K562 (cell line): Measurements from ENCODE around the gene CACTIN. TPM values are rescaled to one million over a fixed set of nuclear protein-coding genes. Genes with fewer than 3 reads are reported as not detected.

Source experiments
- ATAC-seq: fragments of 200-7000 bp; cut with Tn5 transposase; 3 replicates; pipeline ENCODE4 v1.9.1; 2020; ENCODE audit warnings: moderate library complexity
- BruUV-seq: library from RNA; stranded (reverse); fragments of 400-500 nt; replicated peaks from 2 replicates; lab custom pipeline; 2021; lab: Mats Ljungman, UMichigan
- CTCF ChIA-PET: fragments of 300-600 bp; formaldehyde crosslinking; extraction: SDS; loops from one replicate; lab custom pipeline; 2021; ENCODE audit warnings: low intra/inter-chr PET ratio; lab: Yijun Ruan, JAX
- POLR2A ChIA-PET: fragments of 300-600, 350-650 bp; sonication (Branson Sonifier 250); formaldehyde crosslinking; extraction: SDS; loops from one replicate; lab custom pipeline; 2021; ENCODE audit warnings: antibody characterized with exemption, inconsistent platforms; lab: Yijun Ruan, JAX
- DNase-seq, 4 experiments: peaks; one replicate each; pipeline versions ENCODE4 v3.0.0 to v3.0.0-alpha.2; 2011 to 2018; ENCODE audit warnings: low spot score in 3 of 4, mixed read lengths in 3 of 4; ENCODE audit errors: extremely low read depth in 1 of 4
- FAIRE-seq: peaks from 2 replicates; lab custom pipeline; 2011; peaks lifted over from hg19 to GRCh38; lab: Jason Lieb, UNC
- H2AFZ ChIP-seq: 2 replicates; pipeline ENCODE4 v1.6.0; 2011; ENCODE audit warnings: low read depth, low read length, control low read depth, inconsistent platforms
- H3K27ac ChIP-seq: fragments of 200-600 bp; 3 replicates; pipeline ENCODE4 v1.8.0; 2011; ENCODE audit warnings: low read depth, mild to moderate bottlenecking, control low read depth, inconsistent platforms, low read length, moderate library complexity, mixed read lengths; ENCODE audit errors: extremely low read depth
- H3K27me3 ChIP-seq, 2 experiments: fragments of 300-600 bp in 1 of 2; 2 replicates in 1 of 2; 3 replicates in 1 of 2; pipeline versions ENCODE4 v1.6.0 to v1.8.0; 2011; ENCODE audit warnings: inconsistent platforms in 2 of 2, low read length in 2 of 2, mild to moderate bottlenecking in 1 of 2, mixed read lengths in 1 of 2, moderate library complexity in 1 of 2; ENCODE audit not compliant: control insufficient read depth in 2 of 2, insufficient read depth in 2 of 2
- H3K36me3 ChIP-seq: fragments of 300-600 bp; 3 replicates; pipeline ENCODE4 v1.8.0; 2011; ENCODE audit warnings: mild to moderate bottlenecking, low read length, inconsistent platforms; ENCODE audit not compliant: control insufficient read depth, insufficient read depth
- H3K4me1 ChIP-seq, 2 experiments: fragments of 200-600 bp in 1 of 2; replicated peaks in 1 of 2; 2 replicates in 1 of 2; 3 replicates in 1 of 2; pipeline versions ENCODE4 v1.5.1 to v1.8.0; 2011; ENCODE audit warnings: inconsistent platforms in 2 of 2, low read length in 2 of 2, mild to moderate bottlenecking in 1 of 2, mixed read lengths in 1 of 2, moderate library complexity in 1 of 2; ENCODE audit not compliant: control insufficient read depth in 2 of 2, insufficient read depth in 2 of 2
- H3K4me2 ChIP-seq: 2 replicates; pipeline ENCODE4 v1.6.1; 2011; ENCODE audit warnings: low read length, control low read depth, inconsistent platforms, mixed read lengths; ENCODE audit not compliant: insufficient read depth
- H3K4me3 ChIP-seq: fragments of 200-600 bp; sonication (generic), shearing (Covaris generic); 2 replicates; pipeline ENCODE4 v1.5.1; 2016; ENCODE audit warnings: control low read depth, inconsistent platforms
- H3K79me2 ChIP-seq: fragments of 200-600 bp; 3 replicates; pipeline ENCODE4 v1.8.0; 2011; ENCODE audit warnings: low read length, inconsistent platforms; ENCODE audit not compliant: control insufficient read depth, insufficient read depth
- H3K9ac ChIP-seq, 2 experiments: 2 replicates each; pipeline versions ENCODE4 v1.6.0 to v1.6.1; 2011; ENCODE audit warnings: low read depth in 2 of 2, low read length in 2 of 2, control low read depth in 1 of 2, inconsistent platforms in 1 of 2, mild to moderate bottlenecking in 1 of 2, mixed read lengths in 1 of 2; ENCODE audit not compliant: insufficient read depth in 1 of 2
- H3K9me1 ChIP-seq: one replicate; pipeline ENCODE4 v1.6.0; 2011; ENCODE audit warnings: inconsistent platforms, mild to moderate bottlenecking, low read length, moderate library complexity; ENCODE audit not compliant: control insufficient read depth, insufficient read depth
- H3K9me3 ChIP-seq: replicated peaks from 2 replicates; pipeline ENCODE4 v1.5.1; 2011; ENCODE audit warnings: low read depth, low read length, inconsistent platforms; ENCODE audit not compliant: control insufficient read depth, insufficient read depth
- H4K20me1 ChIP-seq: replicated peaks from 2 replicates; pipeline ENCODE4 v1.6.1; 2011; ENCODE audit warnings: low read length, inconsistent platforms, mixed read lengths; ENCODE audit not compliant: control insufficient read depth, insufficient read depth
- BCOR ChIP-seq: fragments of 450-650 bp; IDR thresholded peaks from 2 replicates; pipeline ENCODE4 v1.6.1; 2016
- CTCF ChIP-seq, 3 experiments: IDR thresholded peaks in 2 of 3; conservative IDR thresholded peaks in 1 of 3; 2 replicates each; pipeline ENCODE4 v1.5.1; 2011 to 2012; ENCODE audit warnings: low read length in 3 of 3, mild to moderate bottlenecking in 3 of 3, control low read depth in 2 of 3, improper control_type of control experiment in 1 of 3, inconsistent platforms in 1 of 3, low read depth in 1 of 3, mixed read lengths in 1 of 3, moderate library complexity in 1 of 3; ENCODE audit not compliant: insufficient read depth in 2 of 3
- GATAD2A ChIP-seq: fragments of 450-650 bp; IDR thresholded peaks from 2 replicates; pipeline ENCODE4 v1.6.1; 2017
- RAD21 ChIP-seq, 2 experiments: fragments of 250-450 bp in 1 of 2; fragments of 450-650 bp in 1 of 2; sonication (Bioruptor Pico) in 1 of 2; formaldehyde crosslinking in 1 of 2; IDR thresholded peaks in 1 of 2; conservative IDR thresholded peaks in 1 of 2; 2 replicates each; pipeline versions ENCODE4 v1.4.0 to v1.8.0; 2020 to 2022; ENCODE audit warnings: mild to moderate bottlenecking in 2 of 2, moderate library complexity in 1 of 2
- SMC3 ChIP-seq: conservative IDR thresholded peaks from 2 replicates; pipeline ENCODE4 v1.6.1; 2011; ENCODE audit warnings: low read depth, low read length, improper control_type of control experiment; ENCODE audit not compliant: insufficient read depth
- STAG1 ChIP-seq: sonication (generic); formaldehyde crosslinking; IDR thresholded peaks from 2 replicates; pipeline ENCODE4 v1.5.0; 2020; ENCODE audit warnings: missing genetic modification reagents, borderline replicate concordance
- TAF7 ChIP-seq: fragments of 450-650 bp; IDR thresholded peaks from 2 replicates; pipeline ENCODE4 v1.6.1; 2016; ENCODE audit warnings: missing genetic modification characterization, missing compliant biosample characterization
- ZBTB49 ChIP-seq: sonication (generic); formaldehyde crosslinking; IDR thresholded peaks from 2 replicates; pipeline ENCODE4 v1.8.0; 2022; ENCODE audit warnings: missing genetic modification reagents, mild to moderate bottlenecking, borderline replicate concordance
- ZNF121 ChIP-seq: sonication (generic); formaldehyde crosslinking; conservative IDR thresholded peaks from 2 replicates; pipeline ENCODE4 v1.8.0; 2022; ENCODE audit warnings: missing genetic modification reagents
- WGBS: fragments of 100-300 bp; shearing (Covaris generic); methylation state at CpG from one replicate; pipeline ENCODE4 v1.1.6; 2016; ENCODE audit warnings: low coverage, mixed read lengths; ENCODE audit not compliant: insufficient coverage; ENCODE audit errors: missing lambda C conversion rate; 5-methylcytosine and 5-hydroxymethylcytosine counted together
- in situ Hi-C: fragments of 300-500 bp; cut with MboI; formaldehyde crosslinking; loops from 4 replicates; pipeline ENCODE4 v1.15.0; 2018; ENCODE audit warnings: inconsistent platforms, mixed read lengths
- intact Hi-C: fragments of 100-400 bp; cut with micrococcal nuclease; formaldehyde crosslinking; loops from 2 replicates; pipeline ENCODE4 v1.14.2; 2022
- polyA plus RNA-seq, 8 experiments: library from polyadenylated mRNA; depleted of rRNA in 4 of 8; stranded (reverse) in 5 of 8; unstranded in 3 of 8; fragments of >200 nt; fragmentation: Nextera tagmentation in 2 of 8; fragmentation: Illumina TruSeq in 1 of 8; extraction: Ambion mirVana in 2 of 8; extraction: Trizol in 1 of 8; gene quantifications; 2 replicates each; pipeline versions ENCODE4 v1.2.1 to v1.2.3, GENCODE V29; 2011 to 2014; ENCODE audit warnings: inconsistent platforms in 1 of 8, missing spikeins in 1 of 8
- total RNA-seq, 7 experiments: library from RNA; depleted of rRNA in 6 of 7; stranded (reverse); fragments of >200 nt in 6 of 7; fragmentation: Illumina TruSeq in 2 of 7; extraction: Trizol in 2 of 7; gene quantifications; 2 replicates each; pipeline versions ENCODE4 v1.2.1 to v1.2.3, GENCODE V29; 2011 to 2021; ENCODE audit warnings: low replicate concordance in 1 of 7

Gene CACTIN
- total and polyA plus RNA-seq, 9 of the 15 experiments (the other 6 are each of a cell fraction or from before 2014, with no cell fraction given) = 0.15 to 49.2 (median 15.0) TPM

- peaks cover 58% of the 10 kb centered on the region; the same call in 2 of the 3 replicates for H3K36me3 ChIP-seq
- WGBS = 95% methylated on average over 20 of the region's 20 CpGs
- CTCF ChIA-PET = interaction anchor here (0.5 to 0.6 kb wide), 2 partner anchors 164 to 326 kb away, joined by 3 read pairs; no protein-coding TSS in a partner anchor
- no peak overlapping the region for H3K9ac ChIP-seq
- TF ChIP-seq CTCF (IDR thresholded peaks at IDR 0.05 in 2 of 3, conservative IDR thresholded peaks at IDR 0.05 in 1 of 3; ENCODE audit: insufficient read depth in 2 of 3, low read depth in 1 of 3, low read length in 3 of 3) = peak; percentile 37 to 54 (median 50); a peak in 5 of 6 replicates
- peak; percentile 31; the same call in 1 of the 2 replicates for TF ChIP-seq BCOR
- TF ChIP-seq SMC3 = 0 out of 2 replicates have a peak, but pooled peaks have one; percentile 19
- peak in 1 of 2 experiments; percentile 35; a peak in 2 of 4 replicates for TF ChIP-seq RAD21 (CRISPR knock-in tag; conservative IDR thresholded peaks at IDR 0.05 in 1 of 2, IDR thresholded peaks at IDR 0.05 in 1 of 2)
- TF ChIP-seq ZNF121 = peak; percentile 38
- no peak for TF ChIP-seq GATAD2A
- TF ChIP-seq TAF7 (tag) = no peak
- TF ChIP-seq ZBTB49 (CRISPR knock-in tag) = no peak
- peak; percentile 35; the same call in 1 of the 2 replicates for TF ChIP-seq STAG1
- no peak overlapping the region for H3K4me2 ChIP-seq
- intact Hi-C loops (no loop called here), in situ Hi-C loops (no loop called here)
- peaks cover 0 to 48% of the 10 kb centered on the region in 2 experiments; a peak in 2 of 5 replicates for H3K4me1 ChIP-seq
- POLR2A ChIA-PET = interaction anchor here (0.6 to 1.1 kb wide), 3 partner anchors 10 to 56 kb away, joined by 3 read pairs; no protein-coding TSS in a partner anchor
- ATAC-seq (peak; percentile 59; the same call in 2 of the 3 replicates), FAIRE-seq (no peak), DNase-seq (peak in 3 of 4 experiments; percentile 32 to 46 (median 33))
- H2AFZ ChIP-seq = no peak overlapping the region
- no peaks in the 10 kb centered on the region for H3K9me3 ChIP-seq
- no peaks in the 10 kb centered on the region for H3K79me2 ChIP-seq
- H4K20me1 ChIP-seq = no peaks in the 10 kb centered on the region
- H3K9me1 ChIP-seq = no peaks in the 10 kb centered on the region
- no peak overlapping the region for H3K27ac ChIP-seq
- H3K27me3 ChIP-seq = no peaks in the 10 kb centered on the region
- H3K4me3 ChIP-seq = no peak overlapping the region
- BruUV-seq = no TSS peak
These were observed 27.4 kb upstream of the CACTIN start for GRCh38 chr19:3653865-3654513.
